WERI-Rb-1 (cell line): ENCODE data around the gene GID8.

Source experiments
- DNase-seq: peaks from one replicate; pipeline ENCODE4 v3.0.0-alpha.2; 2020
- H3K27ac ChIP-seq: fragments of 250-450 bp; sonication (Bioruptor Pico); 2 replicates; pipeline ENCODE4 v1.5.1; 2020; ENCODE audit warnings: mild to moderate bottlenecking, moderate library complexity
- H3K27me3 ChIP-seq: fragments of 250-450 bp; sonication (Bioruptor Pico); 2 replicates; pipeline ENCODE4 v1.5.1; 2021; ENCODE audit warnings: mild to moderate bottlenecking, low read depth, moderate library complexity; ENCODE audit not compliant: insufficient read depth, severe bottlenecking
- H3K36me3 ChIP-seq: fragments of 250-450 bp; sonication (Bioruptor Pico); 2 replicates; pipeline ENCODE4 v1.5.1; 2020; ENCODE audit warnings: mild to moderate bottlenecking, moderate library complexity
- H3K4me3 ChIP-seq: 2 replicates; pipeline ENCODE4 v1.5.1; 2011; ENCODE audit warnings: low read depth, mild to moderate bottlenecking, control low read depth, low read length
- H3K9me3 ChIP-seq: fragments of 250-450 bp; sonication (Bioruptor Pico); 2 replicates; pipeline ENCODE4 v1.5.1; 2021; ENCODE audit warnings: mild to moderate bottlenecking, moderate library complexity; ENCODE audit not compliant: severe bottlenecking
- CTCF ChIP-seq: IDR thresholded peaks from 2 replicates; pipeline ENCODE4 v1.5.1; 2011; ENCODE audit warnings: low read depth, mild to moderate bottlenecking, control low read depth, inconsistent platforms, low read length

Gene GID8

GRCh38 chr20:62950741-62951140 is 12.8 kb downstream of the GID8 start:
- no peak for DNase-seq
- no peaks in the 10 kb centered on the region for H3K9me3 ChIP-seq
- H3K4me3 ChIP-seq = no peak overlapping the region
- TF ChIP-seq CTCF = no peak
- no peak overlapping the region for H3K27ac ChIP-seq
- H3K27me3 ChIP-seq = no peaks in the 10 kb centered on the region
- H3K36me3 ChIP-seq = peaks cover 44% of the 10 kb centered on the region

GRCh38 chr20:62951143-62951895 is 13.4 kb downstream of the GID8 start:
- no peaks in the 10 kb centered on the region for H3K27me3 ChIP-seq
- peaks cover 38% of the 10 kb centered on the region for H3K36me3 ChIP-seq
- no peak overlapping the region for H3K27ac ChIP-seq
- TF ChIP-seq CTCF = no peak
- DNase-seq = no peak
- no peaks in the 10 kb centered on the region for H3K9me3 ChIP-seq
- no peak overlapping the region for H3K4me3 ChIP-seq

GRCh38 chr20:62951896-62952372 is 14.0 kb downstream of the GID8 start:
- H3K27me3 ChIP-seq = no peaks in the 10 kb centered on the region
- no peak for TF ChIP-seq CTCF
- no peak for DNase-seq
- H3K27ac ChIP-seq = no peak overlapping the region
- H3K9me3 ChIP-seq = no peaks in the 10 kb centered on the region
- H3K4me3 ChIP-seq = no peak overlapping the region
- peaks cover 32% of the 10 kb centered on the region for H3K36me3 ChIP-seq

- no peaks in the 10 kb centered on the region for H3K27me3 ChIP-seq
- TF ChIP-seq CTCF = no peak
- peaks cover 29% of the 10 kb centered on the region for H3K36me3 ChIP-seq
- H3K27ac ChIP-seq = no peak within 1 kb of the TSS
- no peaks in the 10 kb centered on the region for H3K9me3 ChIP-seq
- no peak within 1 kb of the TSS for H3K4me3 ChIP-seq
- DNase-seq = no peak
Measured at GRCh38 chr20:62952373-62952967, 14.5 kb downstream of the GID8 start, which contains the start of gene SLC17A9. Gene SLC17A9 (plus strand): TSS chr20:62952709. CDS start chr20:62952831, 122 bp downstream.

- H3K9me3 ChIP-seq = no peaks in the 10 kb centered on the region
- H3K4me3 ChIP-seq = no peak overlapping the region
- H3K27me3 ChIP-seq = no peaks in the 10 kb centered on the region
- no peak for DNase-seq
- H3K27ac ChIP-seq = no peak overlapping the region
- H3K36me3 ChIP-seq = peaks cover 22% of the 10 kb centered on the region
- TF ChIP-seq CTCF = no peak
Measured at GRCh38 chr20:62952968-62953838, 15.3 kb downstream of the GID8 start.
